ENCODE measurements around the gene SEMA5B. TPM values are rescaled to one million over a fixed set of nuclear protein-coding genes. Genes with fewer than 3 reads are reported as not detected.

SEMA5B gene
- total RNA-seq, 1 experiment from 2014 or later = 1.0 TPM

- peaks cover 2% of the 10 kb centered on the region for H3K27me3 Mint-ChIP-seq (ENCODE audit: insufficient read depth, unreplicated experiment)
- H3K4me1 Mint-ChIP-seq (ENCODE audit: low read depth, unreplicated experiment) = no peaks in the 10 kb centered on the region
- POLR2A ChIA-PET = no interaction called here
Measured at GRCh38 chr3:122989856-122990575, 37.5 kb downstream of the SEMA5B start.

GRCh38 chr3:122988508-122988907 lies 39.1 kb downstream of the SEMA5B start:
- Histone ChIP-seq H3K4me1 (no peaks in the 10 kb centered on the region), H3K36me3 (ENCODE audit: control insufficient read depth, insufficient read depth, low read length) (no peaks in the 10 kb centered on the region), H3K9me3 (no peaks in the 10 kb centered on the region), H3K4me3 (ENCODE audit: low read depth, low read length) (no peak overlapping the region), H3K27me3 (replicated peaks; ENCODE audit: control insufficient read depth, insufficient read depth, low read length) (no peaks in the 10 kb centered on the region)
- TF ChIP-seq CTCF (IDR thresholded peaks at IDR 0.05; ENCODE audit: insufficient read depth in 1 of 2, low read depth in 1 of 2, low read length in 1 of 2, severe bottlenecking in 1 of 2, unreplicated experiment in 1 of 2) = no peak
- no peaks in the 10 kb centered on the region for H3K36me3 Mint-ChIP-seq (ENCODE audit: insufficient read depth, unreplicated experiment)
- intact Hi-C loops (cut with micrococcal nuclease; ENCODE audit: unreplicated experiment) = no loop called here
- no peak overlapping the region for H3K27ac Mint-ChIP-seq (ENCODE audit: unreplicated experiment)
- H3K9me3 Mint-ChIP-seq (ENCODE audit: unreplicated experiment) = no peaks in the 10 kb centered on the region
- peaks cover 2% of the 10 kb centered on the region for H3K27me3 Mint-ChIP-seq (ENCODE audit: insufficient read depth, unreplicated experiment)
- H3K4me1 Mint-ChIP-seq (ENCODE audit: low read depth, unreplicated experiment) = no peaks in the 10 kb centered on the region
- no peak overlapping the region for H3K4me3 Mint-ChIP-seq (ENCODE audit: unreplicated experiment)
- no peak for DNase-seq
- CTCF ChIA-PET = no interaction called here
- BruUV-seq (replicated peaks) = no TSS peak
- POLR2A ChIA-PET = no interaction called here

More at GRCh38 chr3:122989856-122990575, 37.5 kb downstream of the SEMA5B start:
- CTCF ChIA-PET = no interaction called here
- no peak overlapping the region for H3K27ac Mint-ChIP-seq (ENCODE audit: unreplicated experiment)
- H3K4me1 ChIP-seq = no peaks in the 10 kb centered on the region
- no peaks in the 10 kb centered on the region for H3K27me3 ChIP-seq (replicated peaks; ENCODE audit: control insufficient read depth, insufficient read depth, low read length)
- H3K9me3 ChIP-seq = no peaks in the 10 kb centered on the region
- no peak for TF ChIP-seq CTCF (IDR thresholded peaks at IDR 0.05; ENCODE audit: insufficient read depth in 1 of 2, low read depth in 1 of 2, low read length in 1 of 2, severe bottlenecking in 1 of 2, unreplicated experiment in 1 of 2)
- no peak overlapping the region for H3K4me3 Mint-ChIP-seq (ENCODE audit: unreplicated experiment)
- no TSS peak for BruUV-seq (replicated peaks)
- H3K9me3 Mint-ChIP-seq (ENCODE audit: unreplicated experiment) = no peaks in the 10 kb centered on the region
- no peaks in the 10 kb centered on the region for H3K36me3 Mint-ChIP-seq (ENCODE audit: insufficient read depth, unreplicated experiment)
- DNase-seq = no peak
- intact Hi-C loops (cut with micrococcal nuclease; ENCODE audit: unreplicated experiment) = no loop called here
- no peak overlapping the region for H3K4me3 ChIP-seq (ENCODE audit: low read depth, low read length)
- no peaks in the 10 kb centered on the region for H3K36me3 ChIP-seq (ENCODE audit: control insufficient read depth, insufficient read depth, low read length)

GRCh38 chr3:122987736-122988319 lies 39.7 kb downstream of the SEMA5B start:
- H3K9me3 Mint-ChIP-seq (ENCODE audit: unreplicated experiment) = no peaks in the 10 kb centered on the region
- H3K27me3 ChIP-seq (replicated peaks; ENCODE audit: control insufficient read depth, insufficient read depth, low read length) = no peaks in the 10 kb centered on the region
- H3K4me1 ChIP-seq = no peaks in the 10 kb centered on the region
- no peaks in the 10 kb centered on the region for H3K36me3 ChIP-seq (ENCODE audit: control insufficient read depth, insufficient read depth, low read length)
- peaks cover 2% of the 10 kb centered on the region for H3K27me3 Mint-ChIP-seq (ENCODE audit: insufficient read depth, unreplicated experiment)
- no peaks in the 10 kb centered on the region for H3K4me1 Mint-ChIP-seq (ENCODE audit: low read depth, unreplicated experiment)
- DNase-seq = no peak
- no peaks in the 10 kb centered on the region for H3K9me3 ChIP-seq
- H3K36me3 Mint-ChIP-seq (ENCODE audit: insufficient read depth, unreplicated experiment) = no peaks in the 10 kb centered on the region
- H3K27ac Mint-ChIP-seq (ENCODE audit: unreplicated experiment) = no peak overlapping the region
- CTCF ChIA-PET = no interaction called here
- H3K4me3 Mint-ChIP-seq (ENCODE audit: unreplicated experiment) = no peak overlapping the region
- POLR2A ChIA-PET = no interaction called here
- intact Hi-C loops (cut with micrococcal nuclease; ENCODE audit: unreplicated experiment) = no loop called here
- H3K4me3 ChIP-seq (ENCODE audit: low read depth, low read length) = no peak overlapping the region
- TF ChIP-seq CTCF (IDR thresholded peaks at IDR 0.05; ENCODE audit: insufficient read depth in 1 of 2, low read depth in 1 of 2, low read length in 1 of 2, severe bottlenecking in 1 of 2, unreplicated experiment in 1 of 2) = no peak
- BruUV-seq (replicated peaks) = no TSS peak

All from Caco-2 (cell line).